GM21515 (cell line): ENCODE data around the gene CCR9.

ENCODE experiments used
- ATAC-seq: cut with Tn5 transposase; IDR thresholded peaks from one replicate; pipeline ENCODE4 v1.9.1; 2021; ENCODE audit not compliant: unreplicated experiment

The CCR9 gene

GRCh38 chr3:45907769-45908705 is 21.7 kb downstream of the CCR9 start:
- ATAC-seq = no peak

DNA sequence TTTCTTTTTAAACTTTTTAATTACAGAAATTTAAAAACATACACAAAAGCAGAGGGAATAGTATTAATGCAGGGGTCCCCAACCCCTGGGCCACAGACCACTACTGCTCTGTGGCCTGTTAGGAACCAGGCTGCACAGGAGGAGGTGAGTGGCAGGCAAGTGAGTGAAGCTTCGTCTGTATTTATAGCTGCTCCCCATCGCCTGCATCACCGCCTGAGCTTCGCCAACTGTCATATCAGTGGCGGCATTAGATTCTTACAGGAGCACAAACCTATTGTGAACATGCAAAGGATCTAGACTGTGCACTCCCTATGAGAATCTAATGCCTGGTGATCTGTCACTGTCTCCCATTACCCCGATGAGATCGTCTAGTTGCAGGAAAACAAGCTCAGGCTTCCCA is 22.4 kb downstream of the CCR9 start:
- ATAC-seq = no peak

- ATAC-seq = no peak
Measured at GRCh38 chr3:45909542-45909941, 23.2 kb downstream of the CCR9 start.

DNA sequence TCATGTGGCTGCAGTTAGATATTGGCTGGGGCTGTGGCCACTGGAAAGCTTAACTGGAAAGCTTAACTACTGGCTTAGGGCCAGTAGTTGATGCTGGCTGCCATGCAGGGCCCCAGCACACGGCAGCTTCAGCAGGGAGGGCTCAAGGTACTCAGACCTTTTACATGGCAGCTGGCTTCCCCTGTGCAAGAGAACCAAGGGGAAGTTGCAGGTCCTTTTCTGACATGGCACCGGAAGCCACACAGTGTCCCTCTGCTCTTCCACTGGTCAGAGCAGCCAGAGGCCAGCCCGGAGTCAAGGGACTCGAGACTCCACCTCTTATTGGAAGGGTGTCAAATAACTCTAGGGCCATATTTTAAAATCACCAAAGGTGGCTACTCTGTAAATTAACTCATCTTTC is 24.5 kb downstream of the CCR9 start:
- no peak for ATAC-seq

- ATAC-seq = no peak
Measured at GRCh38 chr3:45911511-45912226, 25.3 kb downstream of the CCR9 start.

- no peak for ATAC-seq
Measured at GRCh38 chr3:45912435-45912834, 26.1 kb downstream of the CCR9 start.

GRCh38 chr3:45914362-45915058 is 28.2 kb downstream of the CCR9 start:
- no peak for ATAC-seq

DNA sequence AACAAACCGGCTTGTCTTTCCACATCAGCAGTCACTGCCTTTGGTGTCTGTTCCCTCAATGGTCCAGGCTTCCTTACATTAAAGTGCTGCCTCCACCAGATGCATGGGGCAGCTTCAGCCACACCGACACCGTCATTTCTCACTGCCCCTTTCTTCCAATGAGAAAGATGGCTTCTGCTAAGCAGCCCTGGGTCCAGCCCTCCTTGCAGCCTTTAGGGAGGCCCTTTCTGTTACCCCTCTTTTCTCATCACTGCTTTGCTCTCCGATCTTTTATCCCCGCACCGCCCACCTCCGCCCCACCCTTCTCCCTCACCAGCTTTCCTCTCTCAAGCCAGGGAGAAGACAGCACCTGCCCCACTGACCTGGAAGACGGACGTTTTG is 28.7 kb downstream of the CCR9 start:
- no peak for ATAC-seq

DNA sequence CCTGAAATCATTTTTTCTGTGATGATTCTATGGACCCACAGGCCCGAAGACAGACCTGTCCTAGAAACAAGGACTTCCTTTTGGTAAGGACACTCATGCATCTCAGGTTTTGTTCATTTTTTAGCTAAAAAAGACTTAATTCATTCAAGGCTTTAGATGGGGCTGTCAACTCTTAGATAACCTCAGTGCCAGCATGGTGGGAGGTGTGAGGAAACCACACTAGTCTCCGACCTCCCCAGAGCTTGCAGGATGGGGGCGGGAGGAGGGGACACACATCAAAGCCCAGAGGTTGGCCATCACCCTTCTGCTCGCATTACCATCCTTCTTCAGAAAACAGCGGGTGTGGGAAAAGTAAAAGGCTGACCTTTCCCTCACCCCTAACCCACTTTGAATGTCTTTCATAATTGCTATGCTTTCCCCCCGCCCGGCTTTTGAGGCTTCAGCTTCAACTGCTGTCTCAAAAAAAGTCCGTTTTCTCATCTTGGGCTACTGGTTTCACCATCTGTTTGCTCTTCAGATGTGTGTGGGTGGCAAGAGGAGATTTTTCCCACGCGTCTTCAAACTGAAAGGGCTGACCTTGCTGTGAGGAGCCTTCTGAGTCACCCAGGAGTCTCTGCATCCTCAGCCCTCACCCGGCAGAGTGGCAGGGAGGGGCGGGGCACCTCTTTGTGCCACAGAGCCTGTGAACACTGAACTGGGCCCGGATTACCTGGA is 29.3 kb downstream of the CCR9 start:
- peak; percentile 68 for ATAC-seq

- ATAC-seq = no peak
Measured at GRCh38 chr3:45917146-45917898, 31.0 kb downstream of the CCR9 start.

DNA sequence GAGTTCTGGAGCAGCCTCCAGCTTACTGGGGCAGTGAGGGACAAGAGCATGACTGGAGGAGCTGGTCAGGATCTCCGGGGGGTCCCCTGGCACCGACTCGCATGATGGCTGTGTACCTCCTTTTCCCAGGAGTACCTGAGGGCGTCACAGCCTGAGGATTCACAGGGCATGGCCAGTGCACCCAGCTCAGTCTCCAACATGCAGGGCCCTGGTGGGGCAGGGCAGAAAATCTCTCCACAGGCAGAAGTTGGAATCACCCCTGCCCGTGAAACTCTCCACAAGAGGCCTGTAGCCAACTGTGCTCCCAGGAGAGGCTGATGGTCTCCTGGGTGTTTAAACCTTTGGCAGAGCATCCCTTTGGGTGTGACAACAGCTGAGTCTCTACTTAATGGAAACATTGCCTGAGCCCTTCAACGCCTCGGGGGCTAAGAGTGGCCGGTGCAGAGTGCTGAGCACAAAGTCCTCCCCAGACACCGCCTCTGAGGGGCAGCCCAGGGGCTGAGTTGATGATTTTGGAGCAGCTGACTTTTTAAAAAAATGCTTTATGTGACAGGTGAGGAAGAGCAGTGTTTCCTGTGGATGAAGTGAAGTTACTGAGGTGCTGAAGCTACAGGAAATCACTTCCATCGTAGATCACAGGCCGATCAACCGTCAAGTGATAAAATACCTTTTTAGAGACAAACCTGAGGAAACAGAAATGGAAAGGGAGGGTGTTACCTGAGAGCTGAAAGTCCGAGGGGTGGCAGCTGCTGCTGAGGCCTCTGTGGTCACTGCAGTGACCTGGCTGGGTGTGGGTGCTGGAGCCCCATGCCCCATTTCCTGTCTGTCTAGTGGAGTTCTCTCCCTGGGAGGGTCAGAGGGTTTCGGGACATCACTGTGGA is 35.1 kb downstream of the CCR9 start:
- no peak for ATAC-seq

- ATAC-seq = no peak
Measured at GRCh38 chr3:45922039-45922326, 35.6 kb downstream of the CCR9 start.

- no peak for ATAC-seq
Measured at GRCh38 chr3:45922950-45923590, 36.7 kb downstream of the CCR9 start.

DNA sequence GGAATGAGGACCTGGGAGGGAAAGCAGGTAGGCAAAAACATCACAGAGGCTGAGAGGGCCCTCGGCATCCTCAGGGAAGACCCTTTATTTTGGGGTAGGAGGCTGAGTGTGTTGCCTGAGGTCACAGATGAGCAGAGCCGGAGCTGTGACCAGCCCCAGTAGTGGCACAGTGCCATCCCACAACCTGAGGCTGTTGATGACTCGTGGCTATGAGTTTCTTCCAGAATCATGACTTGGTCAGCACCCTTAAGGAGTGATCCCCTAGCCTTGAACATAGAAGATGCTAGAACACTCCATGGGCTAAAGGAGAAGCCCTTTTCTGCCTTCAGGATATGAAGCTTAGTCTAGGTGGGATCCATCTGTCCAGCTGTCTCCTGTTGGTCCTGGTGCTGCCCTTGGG is 37.4 kb downstream of the CCR9 start:
- no peak for ATAC-seq

GRCh38 chr3:45927881-45928280 is 41.5 kb downstream of the CCR9 start:
- ATAC-seq = no peak

DNA sequence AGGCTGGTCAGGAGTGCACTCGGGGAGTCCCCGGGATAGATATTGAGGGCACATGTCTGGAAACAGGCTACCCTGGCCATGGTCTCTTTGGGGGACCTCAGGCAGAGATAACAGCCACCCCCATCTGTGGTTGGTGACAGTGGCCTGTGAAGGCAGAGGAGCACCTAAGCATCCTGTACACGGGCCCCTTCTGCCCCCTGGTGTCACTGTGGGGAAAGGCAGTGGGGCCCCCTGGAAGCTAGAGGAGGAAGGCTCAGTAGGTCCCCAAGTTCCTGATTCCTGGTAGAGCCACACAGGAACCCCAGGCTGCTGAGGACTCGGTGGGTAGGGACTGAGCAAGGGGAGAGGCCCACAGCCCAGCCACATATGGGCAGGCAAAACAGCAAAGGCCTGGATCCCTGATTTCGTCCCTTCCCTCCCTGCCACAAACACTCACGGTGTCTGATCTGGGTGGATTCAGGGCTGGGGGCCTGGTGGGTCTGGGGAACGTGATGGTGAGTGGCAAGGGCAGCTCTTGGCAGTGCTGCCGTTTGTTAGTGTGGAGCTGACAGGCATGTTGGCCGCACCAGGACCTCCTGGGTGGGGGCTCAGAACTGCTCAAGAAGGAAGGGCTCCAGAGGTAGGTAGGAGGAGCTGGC is 42.8 kb downstream of the CCR9 start:
- ATAC-seq = peak; percentile 55

- no peak for ATAC-seq
Measured at GRCh38 chr3:45931496-45931895, 45.2 kb downstream of the CCR9 start.

DNA sequence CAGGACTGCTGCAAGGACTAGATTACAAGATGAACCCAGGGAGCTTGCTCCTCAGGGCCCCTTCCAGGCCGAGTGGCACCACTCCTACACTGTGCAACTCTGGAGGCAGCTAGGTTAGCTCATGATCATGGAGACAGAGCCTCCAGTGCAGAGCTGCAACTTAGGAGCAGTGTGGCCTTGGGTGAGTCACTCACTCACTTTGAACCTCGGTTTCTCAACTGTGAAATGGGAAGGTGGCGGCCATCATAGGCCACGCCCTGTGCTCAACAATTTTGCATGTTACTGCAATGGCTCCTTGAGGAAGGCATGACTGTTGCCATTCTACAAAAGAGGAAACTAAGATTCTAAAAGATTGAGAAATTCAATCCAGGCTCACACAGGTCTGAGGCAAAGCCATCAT is 45.8 kb downstream of the CCR9 start:
- no peak for ATAC-seq

DNA sequence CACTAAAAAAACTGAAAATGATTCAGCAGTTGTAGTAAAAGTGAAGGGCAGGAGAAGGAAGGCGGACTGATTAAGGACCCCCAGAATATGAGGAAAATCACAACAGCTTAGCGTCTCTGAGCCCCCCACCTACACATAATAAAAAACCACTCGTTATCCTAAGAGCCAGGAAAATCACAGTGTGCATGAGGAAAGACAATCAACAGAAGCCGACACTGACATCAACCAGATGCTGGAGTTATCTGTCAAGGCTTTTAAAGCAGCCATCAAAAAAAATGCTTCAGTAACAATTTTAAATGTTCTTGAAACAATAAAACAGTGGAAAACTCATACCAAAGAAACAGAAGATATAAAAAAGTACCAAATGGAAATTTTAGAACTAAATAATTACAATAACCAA is 47.2 kb downstream of the CCR9 start:
- no peak for ATAC-seq
